Right renal cortex interstitium (tissue), 3 donors: ENCODE data around the gene CEP63. TPM values are rescaled to one million over a fixed set of nuclear protein-coding genes. Genes with fewer than 3 reads are reported as not detected.

Source experiments
- DNase-seq, 3 donors: peaks; one replicate each; pipeline ENCODE4 v3.0.0-alpha.2; 2013; ENCODE audit warnings: low read depth in 3 of 3, low spot score in 2 of 3
- polyA plus RNA-seq, 3 donors: library from polyadenylated mRNA; unstranded; fragments of 120-200 nt; gene quantifications; one replicate each; pipeline ENCODE4 v1.2.1, GENCODE V29; 2013; ENCODE audit not compliant: insufficient read length in 3 of 3

Gene CEP63
- polyA plus RNA-seq, 3 donors = 34.2 to 43.4 (median 36.7) TPM

DNA sequence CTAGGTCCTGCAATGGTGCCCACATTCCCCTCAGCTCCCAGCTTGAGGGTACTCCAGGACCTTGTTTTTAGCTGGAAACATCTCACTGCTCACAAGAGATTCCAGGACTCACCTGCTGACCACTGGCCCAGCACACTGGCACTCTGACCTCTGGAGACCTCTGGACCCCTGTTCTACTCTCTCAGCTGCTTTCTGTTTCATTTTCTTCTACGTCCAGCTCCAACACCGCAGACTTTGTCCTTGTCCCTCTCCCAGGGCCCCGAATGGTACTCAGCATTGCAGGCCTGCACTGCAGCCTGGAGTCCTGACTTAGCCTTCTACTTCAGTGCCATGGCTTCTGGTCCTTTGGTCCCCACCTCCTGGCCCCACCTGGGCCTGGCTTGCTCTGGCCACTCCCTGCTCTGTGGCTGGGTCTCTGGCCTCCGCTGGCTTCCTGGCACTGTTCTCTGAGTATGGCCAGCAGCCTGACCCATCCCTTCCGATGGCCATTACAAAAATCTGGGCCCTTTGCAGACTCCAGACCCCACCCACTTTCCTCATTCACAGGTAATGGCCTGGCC, 137.0 kb downstream of the CEP63 start:
- DNase-seq = no peak

DNA sequence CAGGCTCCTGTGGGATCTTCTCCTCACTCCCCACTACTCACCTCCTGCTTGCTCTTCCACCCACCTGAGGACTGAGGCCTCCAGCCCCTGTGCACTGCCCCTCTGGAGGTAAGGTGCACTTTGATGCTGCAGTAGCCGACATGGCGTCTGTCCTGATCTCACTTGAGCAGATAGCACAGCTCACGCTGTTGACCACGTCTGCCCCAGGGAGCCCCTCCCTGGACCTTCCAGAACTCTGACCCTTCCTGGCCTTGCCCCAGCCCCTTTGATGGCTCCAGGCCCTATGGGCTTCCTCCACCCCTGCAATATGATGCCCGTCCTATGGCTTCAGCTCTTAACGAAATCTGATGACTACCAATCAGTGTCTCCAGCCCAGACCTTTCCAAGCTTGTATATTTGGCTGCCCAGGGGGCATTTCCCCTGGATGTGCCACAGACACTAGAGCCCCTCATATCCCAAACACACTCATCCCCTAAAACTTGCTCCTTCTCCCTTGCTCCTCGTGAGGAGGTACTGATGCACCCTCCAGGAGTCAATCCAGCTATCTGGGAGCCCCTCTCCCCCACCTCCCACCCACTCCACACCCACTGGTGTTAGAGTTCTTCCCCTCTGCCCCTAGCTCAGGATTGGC, 137.9 kb downstream of the CEP63 start:
- no peak for DNase-seq

Other genes starting within 250 kb of the CEP63 start
- gene RYK, start 235.2 kb upstream of the CEP63 start, polyA plus RNA-seq = 100 to 1,000 TPM in 2 of 3 donors, 10 to 100 TPM in 1; 95.0 to 106 (median 105) TPM
- gene AMOTL2, start 111.6 kb upstream of the CEP63 start, polyA plus RNA-seq = 10 to 100 TPM; 72.1 to 84.1 (median 82.1) TPM
- gene ANAPC13, start 72 bp upstream of the CEP63 start, polyA plus RNA-seq = 100 to 1,000 TPM; 152 to 161 (median 160) TPM
- 1 to 10 TPM; 1.2 to 1.5 (median 1.4) TPM for gene KY, start 165.0 kb downstream of the CEP63 start, polyA plus RNA-seq